GM21576 (cell line): ENCODE data around the gene MPP1.

Experiments used
- ATAC-seq: cut with Tn5 transposase; IDR thresholded peaks from one replicate; pipeline ENCODE4 v1.9.1; 2021; ENCODE audit warnings: mild to moderate bottlenecking, moderate library complexity; ENCODE audit not compliant: unreplicated experiment

The MPP1 gene

DNA sequence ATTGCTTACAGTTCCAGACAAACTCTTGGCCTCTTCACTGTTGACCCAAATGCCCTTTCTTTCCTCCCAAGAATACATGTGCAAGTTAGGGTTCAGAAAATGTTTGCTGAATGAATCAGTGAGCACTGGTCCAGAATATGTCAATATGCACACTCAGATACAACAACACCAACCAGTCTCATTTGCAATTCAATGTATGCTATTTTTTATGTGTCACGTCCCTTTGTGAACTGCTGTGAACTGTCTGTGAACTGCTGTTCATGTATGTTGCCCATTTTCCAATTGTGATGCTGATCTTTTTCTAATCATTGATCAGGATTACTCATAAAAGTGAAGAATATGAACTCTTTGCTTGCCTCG lies 72.2 kb downstream of the MPP1 start:
- no peak for ATAC-seq

DNA sequence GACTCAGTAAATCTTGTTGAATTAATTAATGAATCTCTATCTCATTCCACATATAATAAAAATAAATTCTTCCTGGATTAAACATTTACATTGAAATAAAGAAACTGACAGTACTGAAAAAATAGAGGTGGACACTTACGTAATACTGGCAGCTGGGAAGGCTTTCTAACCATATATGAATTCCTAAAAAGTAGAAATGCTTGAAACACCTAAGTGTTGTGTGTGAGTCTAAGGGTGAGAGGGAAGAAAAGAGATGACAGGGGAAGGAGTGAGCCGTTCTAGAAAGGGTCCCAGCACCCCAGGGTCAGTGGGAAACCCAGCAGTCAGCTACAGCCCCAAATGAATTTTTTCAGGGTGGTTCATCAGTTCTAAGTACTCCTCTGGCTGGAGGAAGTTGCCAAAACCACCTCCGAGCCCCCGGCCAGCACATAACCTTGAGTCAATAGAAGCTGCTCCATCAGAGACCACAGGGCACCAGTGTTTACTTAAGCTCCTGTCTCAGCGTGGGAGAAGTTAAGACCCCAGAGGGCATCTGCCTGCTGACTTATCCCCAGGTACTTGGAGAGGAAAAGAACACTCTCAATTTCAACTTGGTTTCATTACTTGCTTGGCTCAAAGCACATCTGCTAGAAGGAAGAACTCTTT lies 72.7 kb downstream of the MPP1 start:
- no peak for ATAC-seq

DNA sequence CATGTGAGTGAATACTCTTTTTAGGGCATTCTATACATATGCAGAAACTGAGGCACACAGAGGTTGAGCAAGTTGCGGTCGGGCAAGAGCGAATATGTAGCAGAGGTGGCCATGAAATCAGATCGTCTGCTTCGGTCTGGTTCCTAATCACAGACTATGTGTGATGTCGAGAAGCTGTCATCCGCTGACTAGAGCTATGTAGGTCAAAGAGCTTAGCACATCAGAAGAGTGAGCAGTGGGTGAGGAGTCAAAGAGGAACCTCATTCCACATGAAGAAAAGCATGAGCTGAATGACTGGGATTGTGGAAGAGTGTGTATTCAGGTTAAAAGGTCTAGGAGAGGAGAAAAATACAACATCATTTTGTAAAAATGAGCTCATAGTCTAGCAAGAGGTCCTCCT lies 73.4 kb downstream of the MPP1 start:
- no peak for ATAC-seq

DNA sequence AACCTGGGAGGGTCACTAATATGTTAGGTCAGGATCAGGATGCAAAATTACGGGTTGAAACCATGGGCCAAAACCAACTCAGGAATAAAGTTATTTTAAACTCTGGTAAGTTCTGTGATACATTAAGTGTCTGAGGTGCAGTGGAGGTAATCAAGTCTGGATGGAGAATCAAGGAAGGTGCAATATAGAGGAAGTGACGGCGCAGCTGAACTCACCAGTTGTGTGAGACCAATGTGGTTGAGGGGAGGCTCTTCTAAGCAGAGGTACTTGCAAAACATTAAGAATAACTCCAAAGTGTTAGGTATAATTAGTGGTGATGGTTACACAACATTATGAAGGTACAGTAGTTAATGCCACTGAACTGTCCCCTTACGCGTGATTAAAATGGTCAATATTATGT lies 74.1 kb downstream of the MPP1 start:
- ATAC-seq, result no peak

DNA sequence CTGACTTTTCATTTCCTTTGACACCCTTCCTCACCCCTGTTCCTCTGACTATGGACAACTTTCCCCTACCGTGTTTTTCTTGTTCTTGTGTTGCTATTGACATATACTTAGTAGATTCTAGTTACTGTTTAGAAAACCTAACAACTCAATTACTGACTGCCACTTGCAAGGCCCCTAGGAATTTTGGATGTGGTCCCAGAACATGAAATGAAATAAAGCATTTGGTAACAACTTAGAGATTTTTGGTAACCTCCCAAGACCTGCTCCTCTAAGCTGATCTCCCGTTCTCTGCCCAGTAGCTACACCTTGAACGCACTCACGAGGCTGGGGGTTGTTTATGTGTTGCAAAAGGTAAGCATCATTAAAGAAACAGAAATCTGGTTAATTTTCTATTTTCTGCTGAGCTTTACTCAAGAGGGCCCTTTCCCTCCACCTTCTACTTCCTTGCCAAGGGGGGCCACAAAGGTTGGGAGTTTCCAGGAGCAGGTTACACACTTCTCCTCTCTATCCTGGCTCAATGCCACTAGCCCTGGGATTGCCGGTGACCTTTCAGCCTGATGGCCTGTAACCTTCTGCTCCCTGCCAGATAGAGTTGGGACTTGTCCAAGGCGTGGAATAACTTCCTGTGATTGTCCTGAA lies 74.9 kb downstream of the MPP1 start:
- ATAC-seq, result no peak

DNA sequence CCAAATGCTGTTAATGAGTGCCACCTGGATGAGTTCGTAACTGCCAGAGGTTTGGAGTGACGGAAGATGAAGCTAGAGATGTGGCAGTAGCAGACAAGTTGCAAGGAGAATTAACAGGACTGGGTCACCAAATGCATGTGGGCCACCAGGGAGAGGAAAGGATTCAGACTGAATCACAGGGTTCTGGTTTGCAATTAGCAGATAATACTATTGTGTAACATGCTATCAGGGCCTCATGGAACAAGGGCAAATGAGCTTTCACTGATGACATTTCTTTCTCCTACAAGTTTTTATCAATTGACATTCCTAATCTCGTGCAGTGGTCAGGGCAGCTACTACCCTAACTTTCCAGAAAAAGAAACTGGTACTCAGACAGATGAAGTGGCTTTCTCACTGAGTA lies 75.8 kb downstream of the MPP1 start:
- no peak for ATAC-seq
